ENCODE measurements around the gene TEX38. TPM values are rescaled to one million over a fixed set of nuclear protein-coding genes. Genes with fewer than 3 reads are reported as not detected.

Gene TEX38
- total and polyA plus RNA-seq, 10 of the 15 experiments (the other 5 are each of a cell fraction or from before 2014, with no cell fraction given): 0.07 to 0.32 (median 0.15) TPM; not detected in 7

DNA sequence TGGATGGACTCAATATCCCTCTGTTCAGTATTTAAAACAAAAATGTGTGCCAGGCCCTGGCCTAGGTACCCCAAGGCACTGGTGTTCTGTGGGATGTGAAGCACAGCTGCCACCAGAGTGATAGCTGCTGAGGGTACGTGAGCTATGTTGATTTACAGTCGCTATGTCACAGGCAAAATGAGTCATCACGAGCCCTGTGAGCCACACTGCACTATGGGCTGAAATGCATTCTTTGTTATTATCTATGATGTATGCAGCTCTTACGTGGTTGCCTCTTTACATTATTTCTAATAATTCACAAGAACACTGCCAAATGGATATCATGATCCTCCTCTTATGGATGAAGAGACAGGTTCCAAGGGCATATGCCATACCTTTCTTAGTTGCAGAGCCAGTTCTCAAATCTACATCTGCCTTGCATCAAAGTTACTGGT, 2.1 kb downstream of the TEX38 start:
- DNase-seq (ENCODE audit: low read depth, low spot score) (no peak), ATAC-seq (no peak), FAIRE-seq (no peak)
- intact Hi-C loops (cut with micrococcal nuclease; ENCODE audit: unreplicated experiment): no loop called here
- Histone ChIP-seq H3K4me3 (no peak overlapping the region), H2AFZ (ENCODE audit: control insufficient read depth, low read depth, low read length) (no peak overlapping the region), H3K27me3 (replicated peaks in 1 of 2; ENCODE audit: control insufficient read depth in 2 of 2, insufficient read depth in 2 of 2, low read length in 1 of 2) (no peaks in the 10 kb centered on the region), H3K9ac (ENCODE audit: control insufficient read depth, insufficient read depth, low read length) (no peak overlapping the region), H4K20me1 (ENCODE audit: control insufficient read depth, insufficient read depth) (no peaks in the 10 kb centered on the region), H3K4me1 (ENCODE audit: control insufficient read depth, insufficient read depth, low read length) (peaks cover 8% of the 10 kb centered on the region), H3K9me3 (replicated peaks; ENCODE audit: control insufficient read depth, insufficient read depth, low read length) (no peaks in the 10 kb centered on the region), H3K27ac (ENCODE audit: control insufficient read depth, insufficient read depth) (no peak overlapping the region), H3K36me3 (ENCODE audit: control insufficient read depth in 2 of 2, insufficient read depth in 2 of 2, low read length in 1 of 2) (peaks cover 4 to 6% of the 10 kb centered on the region in 2 experiments), H3K79me2 (ENCODE audit: control insufficient read depth, insufficient read depth, low read length) (no peaks in the 10 kb centered on the region), H3K4me2 (ENCODE audit: control insufficient read depth, insufficient read depth) (no peak overlapping the region)
- no TSS peak for BruUV-seq (replicated peaks)
- in situ Hi-C loops (cut with MboI): no loop called here
- RAD21 ChIA-PET (ENCODE audit: unreplicated experiment): no interaction called here
- no peak for TF ChIP-seq SMAD5 (IDR thresholded peaks at IDR 0.05; ENCODE audit: low read depth)
- 0 out of 2 replicates have a peak, but pooled peaks have one; percentile 31 for TF ChIP-seq POLR2A (IDR thresholded peaks at IDR 0.05; ENCODE audit: low read depth, low read length)
- no peak for TF ChIP-seq LARP7 (IDR thresholded peaks at IDR 0.05)
- no peak for TF ChIP-seq SMC3 (IDR thresholded peaks at IDR 0.05; ENCODE audit: borderline replicate concordance, low read length)
- no peak for TF ChIP-seq ZNF622 (IDR thresholded peaks at IDR 0.05)
- 77% methylated on average over 4 of the region's 4 CpGs for WGBS (ENCODE audit: insufficient coverage, insufficient replicate concordance, low lambda C conversion rate, missing lambda C conversion rate)
- CTCF ChIA-PET: interaction anchor here (1.3 kb wide), 2 partner anchors 8 to 16 kb away, joined by 3 read pairs; no protein-coding TSS in a partner anchor
- SMC1A ChIA-PET (ENCODE audit: uncharacterized antibody, unreplicated experiment): no interaction called here
- POLR2A ChIA-PET: interaction anchor here (0.6 to 1.2 kb wide), 2 partner anchors 8 to 130 kb away, joined by 4 to 5 read pairs; no protein-coding TSS in a partner anchor

GRCh38 chr1:46675549-46676314, 4.1 kb downstream of the TEX38 start:
- WGBS (ENCODE audit: insufficient coverage, insufficient replicate concordance, low lambda C conversion rate, missing lambda C conversion rate): 100% methylated on average over 1 of the region's 1 CpG
- H2AFZ ChIP-seq (ENCODE audit: control insufficient read depth, low read depth, low read length): peak overlapping the region; percentile 79
- peak overlapping the region; percentile 70 for H3K27ac ChIP-seq (ENCODE audit: control insufficient read depth, insufficient read depth)
- no peak overlapping the region for H3K4me3 ChIP-seq
- H3K9me3 ChIP-seq (replicated peaks; ENCODE audit: control insufficient read depth, insufficient read depth, low read length): no peaks in the 10 kb centered on the region
- H4K20me1 ChIP-seq (ENCODE audit: control insufficient read depth, insufficient read depth): no peaks in the 10 kb centered on the region
- FAIRE-seq (no peak), ATAC-seq (peak; percentile 81), DNase-seq (ENCODE audit: low read depth, low spot score) (no peak)
- no peak overlapping the region for H3K9ac ChIP-seq (ENCODE audit: control insufficient read depth, insufficient read depth, low read length)
- SMC1A ChIA-PET (ENCODE audit: uncharacterized antibody, unreplicated experiment): interaction anchor here (1.1 to 1.5 kb wide), 3 partner anchors 14 to 29 kb away, joined by 3 to 6 read pairs (median 4); no protein-coding TSS in a partner anchor
- H3K4me1 ChIP-seq (ENCODE audit: control insufficient read depth, insufficient read depth, low read length): peaks cover 8% of the 10 kb centered on the region
- in situ Hi-C loops (cut with MboI) (no loop called here), intact Hi-C loops (cut with micrococcal nuclease; ENCODE audit: unreplicated experiment) (no loop called here)
- POLR2A ChIA-PET: interaction anchor here (1.4 to 1.8 kb wide), 2 partner anchors 8 to 72 kb away, joined by 3 to 6 read pairs; partner anchors contain the start of genes ATPAF1 and MKNK1
- CTCF ChIA-PET: interaction anchor here (0.7 to 2.3 kb wide), 3 partner anchors 8 to 330 kb away, joined by 3 to 9 read pairs (median 3); partner anchors contain the start of gene ATPAF1
- peaks cover 6 to 15% of the 10 kb centered on the region in 2 experiments for H3K36me3 ChIP-seq (ENCODE audit: control insufficient read depth in 2 of 2, insufficient read depth in 2 of 2, low read length in 1 of 2)
- H3K27me3 ChIP-seq (replicated peaks in 1 of 2; ENCODE audit: control insufficient read depth in 2 of 2, insufficient read depth in 2 of 2, low read length in 1 of 2): no peaks in the 10 kb centered on the region
- H3K79me2 ChIP-seq (ENCODE audit: control insufficient read depth, insufficient read depth, low read length): no peaks in the 10 kb centered on the region
- RAD21 ChIA-PET (ENCODE audit: unreplicated experiment): interaction anchor here (1.9 kb wide), 1 partner anchor 8 kb away, joined by 4 read pairs; no protein-coding TSS in a partner anchor
- H3K4me2 ChIP-seq (ENCODE audit: control insufficient read depth, insufficient read depth): peak overlapping the region; percentile 32
- BruUV-seq (replicated peaks): no TSS peak
- TF ChIP-seq ZBTB40 (IDR thresholded peaks at IDR 0.05; ENCODE audit: borderline replicate concordance) (no peak), SRF (IDR thresholded peaks at IDR 0.05; ENCODE audit: low read depth in 2 of 2, low read length in 2 of 2) (no peak), SPI1 (IDR thresholded peaks at IDR 0.05; ENCODE audit: borderline replicate concordance, insufficient read depth, low read depth, low read length) (no peak), ETV6 (conservative IDR thresholded peaks at IDR 0.05 in 1 of 2, IDR thresholded peaks at IDR 0.05 in 1 of 2; ENCODE audit: borderline replicate concordance in 1 of 2, low read depth in 1 of 2) (no peak), NBN (IDR thresholded peaks at IDR 0.05) (no peak)

All from GM12878 (cell line).